HepG2 (cell line): ENCODE data around the gene C14orf119. TPM values are rescaled to one million over a fixed set of nuclear protein-coding genes. Genes with fewer than 3 reads are reported as not detected.

Experiments
- CBX2 ChIP-seq, 2 experiments: fragments of 200-600 bp in 1 of 2; sonication (generic); formaldehyde crosslinking in 1 of 2; IDR thresholded peaks; 2 replicates each; pipeline versions ENCODE4 v1.7.0 to v1.8.1; 2018 to 2022; ENCODE audit warnings: low read depth in 2 of 2, low read length in 1 of 2, mild to moderate bottlenecking in 1 of 2, missing genetic modification reagents in 1 of 2
- EHMT2 ChIP-seq: fragments of 200-600 bp; sonication (generic); IDR thresholded peaks from 2 replicates; pipeline ENCODE4 v1.7.0; 2017; ENCODE audit warnings: antibody characterized with exemption, low read depth, low read length, borderline replicate concordance
- FLYWCH1 ChIP-seq: sonication (generic); formaldehyde crosslinking; IDR thresholded peaks from 2 replicates; pipeline ENCODE4 v1.8.1; 2023; ENCODE audit warnings: mild to moderate bottlenecking, missing genetic modification reagents
- HES4 ChIP-seq: sonication (generic); formaldehyde crosslinking; IDR thresholded peaks from 2 replicates; pipeline ENCODE4 v1.9.0; 2021; ENCODE audit warnings: mild to moderate bottlenecking, missing genetic modification reagents, borderline replicate concordance
- KLF13 ChIP-seq: sonication (generic); formaldehyde crosslinking; IDR thresholded peaks from 2 replicates; pipeline ENCODE4 v1.4.0; 2020; ENCODE audit warnings: mild to moderate bottlenecking, missing genetic modification reagents
- MXD1 ChIP-seq: sonication (generic); formaldehyde crosslinking; IDR thresholded peaks from 2 replicates; pipeline ENCODE4 v1.4.0; 2020; ENCODE audit warnings: mild to moderate bottlenecking, missing genetic modification reagents
- MXD3 ChIP-seq: IDR thresholded peaks from 2 replicates; pipeline ENCODE4 v1.6.1; 2016; ENCODE audit warnings: mild to moderate bottlenecking, missing biosample characterization, missing genetic modification reagents
- NONO ChIP-seq, 2 experiments: fragments of 450-650 bp in 1 of 2; sonication (generic) in 1 of 2; formaldehyde crosslinking in 1 of 2; IDR thresholded peaks in 1 of 2; conservative IDR thresholded peaks in 1 of 2; 2 replicates each; pipeline versions ENCODE4 v1.6.1 to v1.8.0; 2017 to 2022; ENCODE audit warnings: mild to moderate bottlenecking in 1 of 2, missing genetic modification reagents in 1 of 2, moderate library complexity in 1 of 2
- PAXIP1 ChIP-seq: sonication (generic); formaldehyde crosslinking; conservative IDR thresholded peaks from 2 replicates; pipeline ENCODE4 v1.4.0; 2020; ENCODE audit warnings: mild to moderate bottlenecking, missing genetic modification reagents, moderate library complexity
- SOX6 ChIP-seq, 2 experiments: fragments of 450-650 bp in 1 of 2; sonication (generic) in 1 of 2; formaldehyde crosslinking in 1 of 2; IDR thresholded peaks; 2 replicates each; pipeline versions ENCODE4 v1.4.0 to v1.6.1; 2017 to 2020; ENCODE audit warnings: antibody characterized with exemption in 1 of 2, mild to moderate bottlenecking in 1 of 2, missing genetic modification reagents in 1 of 2
- ZC3H4 ChIP-seq: sonication (generic); formaldehyde crosslinking; IDR thresholded peaks from 2 replicates; pipeline ENCODE4 v1.4.0; 2020; ENCODE audit warnings: missing genetic modification reagents, borderline replicate concordance
- ZFP36 ChIP-seq: fragments of 150-350 bp; IDR thresholded peaks from 2 replicates; pipeline ENCODE4 v1.6.1; 2018; ENCODE audit warnings: borderline replicate concordance, low read length, low read depth; ENCODE audit not compliant: partially characterized antibody
- ZFP36L1 ChIP-seq: sonication (generic); formaldehyde crosslinking; IDR thresholded peaks from 2 replicates; pipeline ENCODE4 v1.8.0; 2022; ENCODE audit warnings: mild to moderate bottlenecking, missing genetic modification reagents, moderate library complexity
- ZNF205 ChIP-seq: IDR thresholded peaks from 2 replicates; pipeline ENCODE4 v1.6.1; 2018; ENCODE audit warnings: missing biosample characterization, missing genetic modification reagents
- ZNF296 ChIP-seq: sonication (generic); formaldehyde crosslinking; conservative IDR thresholded peaks from 2 replicates; pipeline ENCODE4 v1.5.0; 2020; ENCODE audit warnings: mild to moderate bottlenecking, missing genetic modification reagents
- ZNF333 ChIP-seq: sonication (generic); formaldehyde crosslinking; IDR thresholded peaks from 2 replicates; pipeline ENCODE4 v1.4.0; 2020; ENCODE audit warnings: mild to moderate bottlenecking, missing genetic modification reagents, borderline replicate concordance
- ZNF558 ChIP-seq: sonication (generic); formaldehyde crosslinking; IDR thresholded peaks from 2 replicates; pipeline ENCODE4 v1.9.0; 2022; ENCODE audit warnings: mild to moderate bottlenecking, missing genetic modification reagents, borderline replicate concordance
- ZNF572 ChIP-seq: sonication (generic); formaldehyde crosslinking; IDR thresholded peaks from 2 replicates; pipeline ENCODE4 v1.5.1; 2020; ENCODE audit warnings: mild to moderate bottlenecking, missing genetic modification reagents
- ZNF766 ChIP-seq: sonication (generic); formaldehyde crosslinking; IDR thresholded peaks from 2 replicates; pipeline ENCODE4 v1.5.0; 2020; ENCODE audit warnings: missing genetic modification reagents, borderline replicate concordance
- ZNF781 ChIP-seq: sonication (generic); formaldehyde crosslinking; IDR thresholded peaks from 2 replicates; pipeline ENCODE4 v1.5.1; 2020; ENCODE audit warnings: borderline replicate concordance, mild to moderate bottlenecking, missing genetic modification reagents; ENCODE audit errors: not compliant biosample characterization
- polyA plus RNA-seq, 8 experiments: library from polyadenylated mRNA; depleted of rRNA in 3 of 8; stranded (reverse) in 7 of 8; unstranded in 1 of 8; fragments of >200 nt; fragmentation: Illumina TruSeq in 4 of 8; extraction: Trizol in 4 of 8; gene quantifications; 2 replicates each; pipeline versions ENCODE4 v1.2.1 to v1.2.3, GENCODE V29; 2011 to 2016; ENCODE audit warnings: low read depth in 4 of 8, missing spikeins in 1 of 8, mixed read lengths in 1 of 8; ENCODE audit not compliant: insufficient read depth in 1 of 8
- total RNA-seq, 5 experiments: library from RNA; depleted of rRNA; stranded (reverse); fragments of >200 nt; fragmentation: Illumina TruSeq; extraction: Trizol; gene quantifications; 2 replicates each; pipeline ENCODE4 v1.2.3, GENCODE V29; 2016; ENCODE audit warnings: low read depth in 1 of 5

C14orf119 gene
- total and polyA plus RNA-seq, 2 of the 13 experiments (the other 11 are each of a cell fraction or from before 2014, with no cell fraction given), result 117 to 206 TPM

GRCh38 chr14:23071244-23071920 is 23.9 kb upstream of the C14orf119 start (continued):
- TF ChIP-seq PAXIP1 (CRISPR knock-in tag), result peak; percentile 37; the same call in 1 of the 2 replicates
- TF ChIP-seq ZNF558 (CRISPR knock-in tag), result no peak; the same call in 1 of the 2 replicates
- no peak for TF ChIP-seq SOX6 (IDR thresholded peaks at IDR 0.05)
- peak; percentile 69; the same call in 1 of the 2 replicates for TF ChIP-seq SOX6 (CRISPR knock-in tag; IDR thresholded peaks at IDR 0.05)
- no peak for TF ChIP-seq NONO (IDR thresholded peaks at IDR 0.05)
- TF ChIP-seq NONO (CRISPR knock-in tag; conservative IDR thresholded peaks at IDR 0.05), result peak; percentile 95
- no peak for TF ChIP-seq ZFP36
- TF ChIP-seq ZNF572 (CRISPR knock-in tag), result peak; percentile 88
- no peak for TF ChIP-seq CBX2 (IDR thresholded peaks at IDR 0.05; ENCODE audit: low read depth, low read length)
- TF ChIP-seq CBX2 (CRISPR knock-in tag; IDR thresholded peaks at IDR 0.05; ENCODE audit: low read depth), result no peak
- TF ChIP-seq MXD3 (CRISPR knock-in tag), result peak; percentile 48; the same call in 1 of the 2 replicates
- peak; percentile 89 for TF ChIP-seq HES4 (CRISPR knock-in tag)
- no peak for TF ChIP-seq EHMT2
- TF ChIP-seq FLYWCH1, result peak; percentile 78; the same call in 1 of the 2 replicates
- TF ChIP-seq ZNF296, result no peak
- peak; percentile 80; the same call in 1 of the 2 replicates for TF ChIP-seq KLF13 (CRISPR knock-in tag)
- TF ChIP-seq ZNF766, result no peak
- peak; percentile 89 for TF ChIP-seq ZNF781 (CRISPR knock-in tag)
- peak; percentile 36; the same call in 1 of the 2 replicates for TF ChIP-seq ZNF333 (CRISPR knock-in tag)
- peak; percentile 88; the same call in 1 of the 2 replicates for TF ChIP-seq ZC3H4
- peak; percentile 83 for TF ChIP-seq ZNF205 (CRISPR knock-in tag)
- TF ChIP-seq ZFP36L1 (CRISPR knock-in tag), result no peak
- peak; percentile 82; the same call in 1 of the 2 replicates for TF ChIP-seq MXD1
